Memory B cell (primary cell): Measurements from ENCODE around the gene GRIK5.
"Not testable (repeated sequence)": the region's sequence is repeated elsewhere in the genome, so short reads cannot be mapped to it uniquely, and the experiment has no call there.

ENCODE experiments used
- ATAC-seq: fragments of 150-1000 bp; cut with Tn5 transposase; 2 replicates; pipeline ENCODE4 v1.10.0; 2021; ENCODE audit warnings: low read depth, mild to moderate bottlenecking, moderate library complexity
- DNase-seq, 2 donors: peaks; one replicate each; pipeline ENCODE4 v3.0.0; 2022; ENCODE audit warnings: low spot score in 2 of 2
- H3K27ac Mint-ChIP-seq: one replicate; pipeline ENCODE4 v1.8.0; 2022; ENCODE audit warnings: mild to moderate bottlenecking, moderate library complexity, mixed read lengths
- H3K27me3 Mint-ChIP-seq: one replicate; pipeline ENCODE4 v1.8.0; 2022; ENCODE audit warnings: mixed read lengths
- H3K36me3 Mint-ChIP-seq: one replicate; pipeline ENCODE4 v1.8.0; 2022; ENCODE audit warnings: mild to moderate bottlenecking, mixed read lengths
- H3K4me1 Mint-ChIP-seq: one replicate; pipeline ENCODE4 v1.8.0; 2022; ENCODE audit warnings: mixed read lengths
- H3K4me3 Mint-ChIP-seq: one replicate; pipeline ENCODE4 v1.8.0; 2022; ENCODE audit warnings: mild to moderate bottlenecking, moderate library complexity, mixed read lengths
- H3K9me3 Mint-ChIP-seq: one replicate; pipeline ENCODE4 v1.8.0; 2022; ENCODE audit warnings: mixed read lengths

GRIK5 gene

DNA sequence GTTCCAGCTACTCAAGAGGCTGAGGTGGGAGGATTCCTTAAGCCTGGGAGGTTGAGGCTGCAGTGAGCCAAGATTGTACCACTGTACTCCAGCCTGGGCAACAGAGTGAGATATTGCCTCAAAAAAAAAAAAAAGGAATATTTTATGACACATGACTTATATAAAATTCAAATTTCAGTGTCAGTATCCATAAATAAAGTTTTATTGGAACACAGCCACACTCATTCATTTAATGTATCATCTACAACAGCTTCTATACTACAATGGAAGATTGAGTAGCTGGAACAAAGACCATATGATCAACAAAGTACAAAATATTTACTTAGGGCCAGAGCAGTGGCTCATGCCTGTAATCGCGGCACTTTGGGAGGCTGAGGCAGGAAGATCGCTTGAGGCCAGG lies 57.3 kb downstream of the GRIK5 start:
- not testable (repeated sequence) for H3K27me3 Mint-ChIP-seq, ATAC-seq, H3K4me1 Mint-ChIP-seq, H3K27ac Mint-ChIP-seq, H3K9me3 Mint-ChIP-seq, H3K4me3 Mint-ChIP-seq, DNase-seq, H3K36me3 Mint-ChIP-seq

DNA sequence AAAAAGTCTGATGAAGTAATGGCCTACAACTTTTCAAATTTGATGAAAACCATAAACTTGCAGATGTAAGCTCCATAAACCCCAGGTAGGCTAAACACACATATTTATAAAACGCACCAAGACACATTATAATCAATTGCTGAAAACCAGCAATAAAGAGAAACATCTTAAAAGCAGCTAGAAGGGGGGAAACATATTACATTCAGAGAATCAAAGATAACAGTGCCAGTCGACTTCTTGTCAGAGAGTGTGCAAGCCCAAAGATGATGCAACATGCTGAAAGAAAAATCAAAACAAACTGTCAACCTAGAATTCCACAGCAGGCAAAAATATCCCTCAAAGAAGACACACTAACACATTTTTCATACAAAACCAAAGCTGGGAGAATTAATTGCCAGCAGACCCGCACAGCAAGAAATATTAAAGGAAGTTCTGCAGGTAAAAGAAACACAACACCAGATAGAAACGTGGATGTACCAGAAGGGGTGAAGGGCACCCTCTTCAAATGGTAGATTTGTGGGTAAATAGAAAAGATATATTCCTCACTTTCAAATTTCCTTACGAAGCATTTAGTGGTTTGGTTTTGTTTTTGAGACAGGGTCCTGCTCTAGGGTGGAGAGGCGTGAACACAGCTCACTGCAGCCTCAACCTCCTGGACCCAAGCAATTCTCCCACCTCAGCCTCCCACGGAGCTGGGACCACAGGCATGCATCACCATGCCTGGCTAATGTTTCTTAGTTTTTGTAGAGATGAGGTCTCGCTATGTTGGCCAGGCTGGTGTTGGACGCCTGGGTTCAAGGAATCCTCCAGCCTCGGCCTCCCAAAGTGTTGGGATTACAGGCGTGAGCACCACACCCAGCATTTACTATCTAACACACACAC lies 59.5 kb downstream of the GRIK5 start:
- Mint-ChIP-seq H3K9me3 (no peaks in the 10 kb centered on the region), H3K4me3 (no peak overlapping the region), H3K4me1 (no peaks in the 10 kb centered on the region), H3K36me3 (no peaks in the 10 kb centered on the region), H3K27me3 (peaks cover 10% of the 10 kb centered on the region), H3K27ac (no peak overlapping the region)
- DNase-seq (no peak), ATAC-seq (no peak)

DNA sequence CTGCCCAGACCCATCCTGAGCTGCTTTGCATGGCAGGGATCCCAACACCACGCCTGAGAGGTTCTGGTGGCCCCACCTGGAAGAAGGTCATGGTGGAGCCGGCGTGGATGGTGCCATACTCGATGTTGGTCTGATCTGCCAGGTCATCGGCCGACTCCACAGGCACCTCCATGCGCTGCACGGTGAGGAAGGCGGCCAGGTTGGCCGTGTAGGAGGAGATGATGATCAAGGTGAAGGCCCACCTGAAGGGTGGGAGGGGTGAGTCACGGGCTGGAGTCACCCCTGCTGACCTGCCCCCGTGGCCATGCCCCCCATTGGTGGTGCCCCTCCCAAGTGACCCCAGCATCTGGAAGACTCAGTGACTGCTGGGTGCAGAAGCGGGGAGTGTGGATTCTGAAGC lies 63.4 kb downstream of the GRIK5 start:
- DNase-seq: no peak
- no peaks in the 10 kb centered on the region for H3K36me3 Mint-ChIP-seq
- no peak overlapping the region for H3K27ac Mint-ChIP-seq
- H3K9me3 Mint-ChIP-seq: no peaks in the 10 kb centered on the region
- H3K27me3 Mint-ChIP-seq: peaks cover 28% of the 10 kb centered on the region
- ATAC-seq: no peak
- H3K4me3 Mint-ChIP-seq: no peak overlapping the region
- H3K4me1 Mint-ChIP-seq: no peaks in the 10 kb centered on the region

DNA sequence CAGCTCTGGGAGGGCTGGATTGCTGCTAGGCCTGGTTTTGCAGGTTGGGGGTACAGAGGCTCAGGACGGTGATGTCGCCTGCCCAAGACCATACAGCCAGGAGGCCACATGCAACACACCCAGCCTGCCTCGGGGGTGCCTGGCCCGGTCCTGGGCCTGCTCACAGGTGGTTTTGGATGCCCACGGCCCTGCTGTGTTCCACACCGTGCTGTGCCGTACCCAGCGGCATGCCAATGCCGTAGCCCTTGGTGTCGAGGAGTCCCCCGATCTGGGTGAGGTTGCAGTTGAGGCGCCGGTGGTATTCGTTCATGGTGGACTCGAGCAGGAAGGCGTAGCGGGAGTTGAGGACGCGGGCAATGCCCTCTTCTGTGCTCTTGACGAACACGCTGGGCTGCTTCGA lies 64.5 kb downstream of the GRIK5 start:
- Mint-ChIP-seq H3K36me3 (no peaks in the 10 kb centered on the region), H3K27me3 (peaks cover 28% of the 10 kb centered on the region), H3K27ac (no peak overlapping the region), H3K4me1 (no peaks in the 10 kb centered on the region), H3K9me3 (no peaks in the 10 kb centered on the region), H3K4me3 (no peak overlapping the region)
- ATAC-seq (no peak), DNase-seq (no peak)

DNA sequence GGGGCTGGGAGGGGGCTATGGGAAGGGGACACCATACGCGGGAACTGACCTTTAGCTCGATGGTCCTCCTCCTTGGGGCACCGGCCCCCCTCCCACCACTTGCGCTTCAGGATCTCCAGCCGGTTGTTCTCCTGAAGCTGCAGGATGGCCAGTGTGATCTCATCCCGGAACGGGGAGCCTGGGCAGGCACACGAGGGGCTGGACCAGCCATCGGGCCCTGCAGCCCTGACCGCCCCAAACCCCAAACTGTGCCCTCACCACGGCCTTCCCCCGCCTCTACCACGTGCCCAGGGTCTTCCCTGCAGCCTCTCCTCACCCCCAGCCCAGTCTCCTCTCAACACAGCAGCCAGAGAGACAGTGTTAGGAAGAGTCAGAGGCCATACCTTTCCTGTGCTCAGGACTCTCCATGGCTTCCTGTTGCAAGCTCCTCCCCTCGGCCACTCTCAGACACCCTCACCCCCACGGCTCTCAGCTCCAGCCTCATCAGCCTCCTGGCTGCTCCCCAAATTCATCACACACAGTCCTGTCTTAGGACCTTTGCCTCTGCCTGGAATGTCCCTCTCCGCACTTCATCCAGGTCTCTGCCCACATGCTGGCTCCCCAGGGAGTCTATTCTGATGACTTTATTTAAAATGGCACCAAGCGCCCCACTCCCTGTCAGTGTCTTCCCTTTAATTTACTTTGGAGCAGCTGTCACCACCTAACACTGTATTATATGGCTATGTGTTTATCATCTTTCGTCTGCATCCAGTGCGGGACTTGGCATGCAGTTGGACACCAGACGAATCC lies 66.3 kb downstream of the GRIK5 start:
- H3K36me3 Mint-ChIP-seq: peaks cover 2% of the 10 kb centered on the region
- ATAC-seq (no peak), DNase-seq (no peak)
- peaks cover 4% of the 10 kb centered on the region for H3K4me1 Mint-ChIP-seq
- H3K4me3 Mint-ChIP-seq: no peak overlapping the region
- H3K27ac Mint-ChIP-seq: no peak overlapping the region
- H3K9me3 Mint-ChIP-seq: no peaks in the 10 kb centered on the region
- H3K27me3 Mint-ChIP-seq: peaks cover 40% of the 10 kb centered on the region

DNA sequence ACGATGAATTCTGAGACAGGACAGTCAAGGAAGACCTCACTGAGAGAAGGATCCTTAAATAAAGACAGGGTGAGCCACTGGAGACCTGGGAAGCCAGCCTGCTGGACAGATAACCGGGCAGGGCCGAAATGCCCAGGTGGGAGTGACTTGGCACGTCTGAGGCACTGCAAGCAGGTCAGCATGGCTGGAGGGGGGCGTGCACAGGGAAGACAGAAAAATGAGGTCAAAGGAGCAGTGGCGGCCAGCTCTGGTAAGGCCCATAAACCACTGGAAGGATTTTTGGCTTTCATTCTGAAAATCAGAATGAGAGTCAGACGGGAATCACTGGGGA lies 70.2 kb downstream of the GRIK5 start:
- Mint-ChIP-seq H3K4me1 (peaks cover 30% of the 10 kb centered on the region), H3K9me3 (peaks cover 1% of the 10 kb centered on the region), H3K36me3 (peaks cover 5% of the 10 kb centered on the region), H3K4me3 (no peak overlapping the region), H3K27ac (no peak overlapping the region), H3K27me3 (peaks cover 56% of the 10 kb centered on the region)
- no peak for ATAC-seq
- DNase-seq: no peak

DNA sequence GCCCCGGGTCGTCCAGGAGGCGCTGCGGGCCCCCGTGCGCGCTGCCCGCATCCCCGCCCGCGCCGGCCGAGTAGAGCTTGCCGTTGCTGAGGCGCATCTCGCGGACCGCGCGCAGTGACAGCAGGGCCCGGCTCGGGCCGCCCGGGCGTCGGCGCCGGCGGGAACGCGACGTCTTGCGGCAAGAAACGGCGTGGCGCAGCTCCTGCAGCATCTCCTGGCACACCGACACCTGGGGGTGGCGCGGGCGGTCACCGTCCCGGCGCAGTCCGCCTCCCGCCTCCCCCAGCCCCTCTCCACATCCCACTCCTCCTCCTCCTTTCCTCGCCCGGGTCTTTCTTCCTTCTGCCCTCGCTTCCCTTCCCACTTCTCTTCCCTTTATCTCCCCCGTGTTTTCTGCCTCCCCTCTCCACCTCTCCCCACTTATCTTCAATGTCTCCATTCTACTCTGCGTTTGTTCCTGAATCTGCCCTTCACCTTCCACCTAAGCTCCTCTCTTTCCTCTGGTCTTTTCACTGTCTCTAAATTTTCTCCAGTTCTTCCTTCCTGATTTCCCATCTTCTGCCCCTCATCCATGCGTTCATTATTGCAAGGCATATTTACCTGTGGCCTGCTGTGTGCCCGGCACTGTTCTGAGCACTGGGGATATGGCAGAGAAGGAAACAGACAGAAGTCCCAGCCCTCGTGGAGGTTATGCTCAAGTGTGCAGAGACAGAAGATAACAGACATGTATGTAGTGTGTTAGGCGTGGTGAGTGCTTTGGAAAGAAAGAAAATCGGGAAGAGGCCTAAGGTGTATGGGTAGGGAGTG lies 70.7 kb downstream of the GRIK5 start:
- peak overlapping the region; percentile 53 for H3K4me3 Mint-ChIP-seq
- no peak overlapping the region for H3K27ac Mint-ChIP-seq
- H3K4me1 Mint-ChIP-seq: peaks cover 34% of the 10 kb centered on the region

DNA sequence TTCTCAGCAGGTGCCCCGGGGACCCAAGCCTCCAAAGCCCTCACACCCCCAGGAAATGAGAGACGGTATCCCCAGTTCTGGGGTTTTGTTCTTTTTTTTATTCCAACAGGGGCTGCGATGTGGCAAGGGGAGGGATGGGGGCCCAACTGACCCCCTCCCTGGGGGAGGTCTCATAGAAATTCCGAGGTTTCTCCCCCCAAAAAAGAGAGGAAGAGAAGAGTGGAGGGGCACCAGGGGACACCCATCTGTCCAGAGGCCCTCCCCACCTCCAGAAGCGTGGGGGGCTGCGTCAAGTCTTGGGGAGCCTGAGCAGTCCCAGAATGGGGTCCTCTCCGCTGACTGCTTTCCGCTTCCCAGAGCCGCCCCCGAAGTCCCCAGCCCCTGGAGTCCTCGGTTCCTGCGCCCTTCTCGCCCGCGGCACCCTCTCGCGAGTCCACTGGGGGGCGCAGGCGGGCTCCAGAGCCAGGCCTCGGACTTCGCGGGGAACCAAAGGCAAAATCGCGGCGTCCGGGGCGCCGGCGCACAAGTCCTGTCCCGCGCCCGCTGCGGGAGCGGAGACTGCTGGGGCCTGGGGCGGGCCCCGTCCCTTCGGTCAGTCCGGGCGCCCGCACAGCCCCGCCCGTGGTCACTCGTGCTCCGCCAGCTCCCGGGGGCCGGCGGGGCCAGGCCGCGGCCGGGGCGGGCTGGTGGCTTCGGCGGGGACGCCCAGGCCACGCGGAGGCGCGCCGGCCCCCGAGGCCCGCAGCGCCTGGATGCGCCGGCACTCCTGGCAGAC lies 71.6 kb downstream of the GRIK5 start:
- Mint-ChIP-seq H3K27ac (no peak overlapping the region), H3K27me3 (peaks cover 54% of the 10 kb centered on the region), H3K4me1 (peaks cover 36% of the 10 kb centered on the region), H3K4me3 (no peak overlapping the region), H3K36me3 (peaks cover 5% of the 10 kb centered on the region), H3K9me3 (peaks cover 1% of the 10 kb centered on the region)
- ATAC-seq (no peak), DNase-seq (peak; percentile 38 to 55)

More for the DNA sequence above, 70.7 kb downstream of the GRIK5 start:
- Mint-ChIP-seq H3K27me3 (peaks cover 59% of the 10 kb centered on the region), H3K9me3 (peaks cover 1% of the 10 kb centered on the region), H3K36me3 (peaks cover 5% of the 10 kb centered on the region)
- DNase-seq (no peak), ATAC-seq (no peak)

DNA sequence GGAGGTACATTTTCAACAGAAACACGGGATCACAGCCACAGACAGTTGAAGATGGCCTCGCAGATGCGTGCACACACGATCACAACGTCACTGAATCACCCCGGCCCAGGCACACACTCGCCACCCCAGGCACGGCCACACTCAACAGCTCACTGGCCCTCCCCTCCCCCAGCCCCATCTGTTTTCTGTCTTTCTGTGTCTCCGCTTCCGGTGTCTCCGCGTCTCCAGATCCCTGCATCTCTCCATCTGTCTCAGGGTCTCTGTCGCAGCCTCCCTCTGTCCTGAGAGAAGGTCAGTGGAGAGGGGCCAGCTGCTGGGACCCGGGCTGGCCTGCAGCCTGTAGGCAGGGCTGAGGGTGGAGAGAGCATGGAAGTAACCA lies 72.2 kb downstream of the GRIK5 start:
- Mint-ChIP-seq H3K36me3 (peaks cover 5% of the 10 kb centered on the region), H3K27ac (no peak overlapping the region), H3K27me3 (peaks cover 54% of the 10 kb centered on the region), H3K9me3 (peaks cover 1% of the 10 kb centered on the region), H3K4me3 (peak overlapping the region; percentile 22), H3K4me1 (peaks cover 38% of the 10 kb centered on the region)
- no peak for DNase-seq
- no peak for ATAC-seq

DNA sequence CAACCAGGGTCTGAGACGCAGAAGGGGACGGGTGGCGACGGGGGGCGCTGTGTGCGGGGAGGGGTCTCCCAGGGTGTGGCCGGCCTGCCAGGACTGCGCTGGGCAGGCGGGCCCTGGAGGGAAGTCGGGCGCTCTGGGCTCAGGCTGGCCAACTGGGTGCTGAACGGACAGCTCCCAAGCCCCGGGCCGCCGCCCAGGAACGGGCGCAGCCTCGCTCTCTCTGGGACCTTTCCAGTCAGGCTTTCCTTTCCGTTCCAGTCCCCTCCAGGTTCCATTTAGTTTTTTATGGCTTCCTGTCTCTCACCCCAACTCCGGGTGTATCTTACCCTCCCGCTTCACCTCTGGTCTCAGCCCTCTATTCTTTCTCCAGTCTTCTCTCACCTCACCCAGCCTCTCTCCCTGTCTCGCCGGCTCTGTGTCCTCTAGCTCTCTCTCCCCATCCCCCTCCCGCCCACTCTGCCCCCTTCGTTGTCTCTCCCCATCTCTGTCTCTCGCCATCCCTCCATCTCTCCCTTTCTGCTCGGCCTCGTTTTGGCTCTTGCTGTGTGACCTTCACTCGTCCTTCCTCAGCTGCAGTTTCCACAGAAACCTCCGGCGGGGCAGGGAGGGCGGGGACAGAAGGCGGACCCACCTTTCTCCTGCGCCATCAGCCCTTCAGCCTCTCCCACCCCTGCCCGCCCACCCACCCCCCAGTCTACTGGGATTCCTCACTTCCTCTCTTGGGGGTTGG lies 72.7 kb downstream of the GRIK5 start:
- Mint-ChIP-seq H3K4me1 (peaks cover 42% of the 10 kb centered on the region), H3K36me3 (peaks cover 5% of the 10 kb centered on the region), H3K9me3 (peaks cover 1% of the 10 kb centered on the region), H3K4me3 (peak overlapping the region; percentile 22), H3K27me3 (peaks cover 56% of the 10 kb centered on the region), H3K27ac (no peak overlapping the region)
- DNase-seq (peak; percentile 45 to 60), ATAC-seq (peak; percentile 21)

DNA sequence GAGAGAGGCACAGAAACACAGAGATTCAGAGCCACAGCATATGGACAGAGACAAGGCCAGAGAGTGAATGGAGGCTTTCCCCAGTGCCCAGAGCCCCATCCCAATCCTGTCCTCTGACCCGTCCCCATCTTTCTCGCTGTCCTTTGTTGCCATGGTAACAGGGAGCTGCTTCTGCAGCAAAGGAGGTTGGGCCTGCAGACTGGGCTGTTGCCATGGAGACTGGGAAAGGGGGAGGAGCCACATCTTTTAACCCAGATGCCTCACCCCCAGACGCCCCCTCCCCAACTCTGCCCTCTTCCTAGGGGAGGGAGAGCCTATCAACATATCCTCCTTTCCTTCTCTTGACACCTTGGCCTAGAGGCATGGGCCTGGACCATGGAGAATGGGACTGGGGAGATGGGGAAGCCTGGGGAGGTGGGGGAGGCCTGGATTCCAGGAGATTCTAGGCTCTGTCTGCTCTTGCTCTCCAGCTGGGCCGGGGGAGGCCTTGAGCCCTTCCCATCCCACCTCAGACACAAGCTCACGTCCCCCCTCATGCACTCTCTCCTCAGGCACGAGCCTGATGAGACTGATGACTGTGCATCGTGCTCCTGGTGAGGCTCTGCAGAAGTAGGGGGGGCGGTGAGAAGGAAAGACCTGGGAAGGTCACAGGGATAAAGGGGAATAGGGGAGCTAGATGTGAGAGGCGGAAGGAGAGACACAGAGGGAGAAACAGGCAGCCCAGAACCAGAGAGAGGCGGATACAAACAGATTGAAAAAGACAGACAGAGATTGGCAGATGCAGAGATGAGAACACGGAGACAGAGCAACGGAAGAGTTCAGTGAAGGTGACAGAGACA lies 73.8 kb downstream of the GRIK5 start:
- Mint-ChIP-seq H3K27ac (no peak overlapping the region), H3K27me3 (peaks cover 51% of the 10 kb centered on the region), H3K36me3 (peaks cover 5% of the 10 kb centered on the region), H3K4me1 (peaks cover 42% of the 10 kb centered on the region), H3K4me3 (peak overlapping the region; percentile 2), H3K9me3 (peaks cover 1% of the 10 kb centered on the region)
- DNase-seq: no peak
- no peak for ATAC-seq
